GM21526 (cell line): Measurements from ENCODE around the gene ACVR1.
"Not testable (repeated sequence)": the region's sequence is repeated elsewhere in the genome, so short reads cannot be mapped to it uniquely, and the experiment has no call there.

Source experiments
- ATAC-seq: cut with Tn5 transposase; IDR thresholded peaks from one replicate; pipeline ENCODE4 v1.9.1; 2021; ENCODE audit warnings: moderate library complexity; ENCODE audit not compliant: unreplicated experiment, low FRiP score

The ACVR1 gene

DNA sequence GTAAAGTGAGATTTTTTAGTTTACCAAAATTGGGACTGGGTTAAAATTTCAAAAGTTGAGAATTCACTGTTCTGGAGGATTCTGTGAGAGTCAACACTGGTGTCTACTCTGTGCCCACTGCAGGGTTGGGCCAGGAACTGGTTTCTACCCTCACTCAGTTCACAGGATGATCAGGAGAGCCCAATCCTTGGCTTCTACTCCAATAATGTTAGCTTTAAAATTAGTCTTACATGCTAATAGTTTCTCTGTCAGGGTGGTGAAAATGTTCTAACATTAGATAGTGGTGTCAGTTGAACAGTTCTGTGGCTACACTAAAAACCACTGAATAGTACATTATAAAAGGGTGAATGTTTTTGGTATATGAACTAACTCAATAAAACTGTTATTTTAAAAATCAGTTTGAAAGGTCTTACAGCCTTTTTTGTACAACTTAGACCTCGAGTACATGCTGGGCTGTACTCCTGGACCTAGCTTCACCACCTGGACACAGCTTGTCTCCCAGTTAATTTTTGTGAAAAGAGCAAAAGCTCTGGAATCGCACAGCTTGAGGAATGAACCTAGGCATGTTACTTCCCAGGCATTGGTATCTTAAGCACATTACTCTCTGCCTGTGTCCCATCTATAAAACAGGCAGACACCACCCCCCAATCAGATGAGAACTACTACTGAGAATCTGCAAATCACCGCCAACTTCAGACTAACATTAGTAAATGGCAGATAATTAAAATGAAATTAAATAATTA, 44.4 kb downstream of the ACVR1 start:
- no peak for ATAC-seq

DNA sequence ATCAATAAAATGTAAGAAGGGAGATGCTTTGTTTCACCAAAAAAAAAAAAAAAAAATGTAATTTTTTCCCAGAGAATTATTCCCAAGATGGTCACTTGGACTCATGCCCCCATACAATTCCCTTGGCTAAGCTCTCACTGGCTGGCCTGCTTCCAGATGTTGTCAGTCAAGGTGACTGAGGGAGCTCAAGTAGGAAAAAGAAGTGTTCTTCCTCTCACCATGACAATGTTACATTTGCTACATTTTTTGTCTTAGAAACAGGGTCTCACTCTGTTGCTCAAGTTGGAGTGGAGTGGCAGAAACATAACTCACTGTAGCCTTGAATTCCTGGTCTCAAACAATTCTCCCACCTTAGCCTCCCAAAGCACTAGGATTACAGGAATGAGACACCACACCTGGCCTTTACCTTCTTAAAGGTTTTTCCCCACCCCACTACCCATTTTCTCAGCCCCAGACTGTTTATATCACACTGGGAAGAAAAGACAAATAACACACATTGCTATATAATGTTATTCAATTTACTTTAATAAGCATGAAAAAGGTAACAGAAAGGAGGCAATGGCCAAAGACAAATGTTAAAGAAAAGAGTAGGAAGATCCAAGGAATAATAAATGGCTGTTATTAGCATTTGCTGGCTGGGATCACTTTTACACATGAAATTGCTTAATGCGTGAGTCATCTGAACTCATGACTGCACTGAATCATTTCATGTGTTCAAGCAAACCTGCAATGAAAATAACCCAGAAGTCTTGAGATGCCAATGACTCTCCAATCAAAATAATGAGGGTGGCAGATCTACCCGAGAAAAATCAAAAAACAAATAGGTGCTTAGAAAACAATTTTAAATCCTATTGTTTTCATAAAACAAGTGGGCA, 45.2 kb downstream of the ACVR1 start:
- no peak for ATAC-seq

DNA sequence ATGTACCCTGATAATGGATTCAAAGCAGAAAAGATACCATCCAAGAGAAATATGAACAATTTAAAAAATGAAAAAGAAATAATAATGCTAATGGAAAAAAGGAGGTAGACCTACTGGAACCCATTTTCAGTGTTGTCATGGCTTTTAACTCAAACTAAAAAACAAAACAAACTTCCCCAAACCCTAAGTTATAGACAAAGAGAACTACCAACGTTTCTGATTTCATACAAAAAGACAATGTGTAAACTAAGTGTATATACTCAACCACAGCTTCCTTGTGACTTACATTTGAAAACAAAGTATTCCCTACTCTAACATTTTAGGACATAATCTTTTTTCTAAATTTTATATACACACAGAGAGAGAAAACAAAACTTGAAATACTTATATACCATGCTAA, 45.9 kb downstream of the ACVR1 start:
- ATAC-seq, result no peak

DNA sequence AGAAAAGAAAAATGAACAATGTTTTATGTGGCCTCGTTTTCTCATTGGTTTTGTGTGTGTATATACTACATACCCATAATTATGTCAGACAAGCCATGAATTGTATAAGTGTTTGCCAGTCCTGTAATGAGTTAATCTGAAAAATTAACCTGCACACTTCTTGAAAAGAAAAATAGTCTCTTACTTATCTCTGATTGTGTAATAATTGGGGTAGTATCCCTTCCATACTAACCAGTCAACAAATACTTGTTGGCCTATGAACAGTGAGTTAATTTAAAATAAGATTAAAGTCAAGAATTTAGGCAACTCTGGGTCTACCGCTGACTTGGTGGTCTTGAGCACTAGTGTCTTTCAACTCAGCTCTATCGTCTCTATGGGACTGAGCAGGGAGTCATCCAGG, 48.8 kb downstream of the ACVR1 start:
- no peak for ATAC-seq

DNA sequence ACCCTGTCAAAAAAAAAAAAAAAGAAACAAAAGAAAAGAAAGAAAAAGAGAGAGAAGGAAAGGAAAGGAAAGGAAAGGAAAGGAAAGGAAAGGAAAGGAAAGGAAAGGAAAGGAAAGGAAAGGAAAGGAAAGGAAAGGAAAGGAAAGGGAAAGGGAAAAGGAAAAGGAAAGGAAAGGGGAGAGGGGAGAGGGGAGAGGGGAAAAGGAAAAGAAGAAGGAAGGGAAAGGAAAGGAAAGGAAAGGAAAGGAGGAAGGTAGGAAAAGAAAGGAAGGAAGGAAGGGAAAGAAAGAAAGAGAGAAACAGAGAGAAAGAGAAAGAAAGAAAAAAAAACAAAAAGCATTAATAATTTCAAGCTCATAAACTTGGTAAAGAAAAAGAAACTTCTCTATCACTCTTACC, 49.5 kb downstream of the ACVR1 start:
- ATAC-seq, result not testable (repeated sequence)

DNA sequence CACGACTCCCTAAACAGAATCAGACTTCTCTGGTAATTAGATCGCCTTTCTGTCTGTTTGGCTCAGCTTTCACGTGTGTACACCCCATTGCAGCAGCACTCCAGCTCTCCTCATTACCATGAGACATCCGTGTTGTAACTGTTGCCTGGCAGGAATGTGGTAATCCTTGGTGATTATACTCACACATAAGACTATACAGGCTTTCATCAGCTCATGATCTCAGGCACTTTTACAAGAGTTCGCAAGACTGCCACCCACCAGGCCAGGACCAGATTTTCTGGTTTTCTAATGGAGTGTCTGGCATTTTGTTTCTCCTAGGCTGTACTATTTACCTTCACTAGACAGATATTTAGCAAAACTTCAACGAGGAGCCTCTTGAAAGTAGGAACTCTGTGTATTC, 50.2 kb downstream of the ACVR1 start:
- no peak for ATAC-seq

DNA sequence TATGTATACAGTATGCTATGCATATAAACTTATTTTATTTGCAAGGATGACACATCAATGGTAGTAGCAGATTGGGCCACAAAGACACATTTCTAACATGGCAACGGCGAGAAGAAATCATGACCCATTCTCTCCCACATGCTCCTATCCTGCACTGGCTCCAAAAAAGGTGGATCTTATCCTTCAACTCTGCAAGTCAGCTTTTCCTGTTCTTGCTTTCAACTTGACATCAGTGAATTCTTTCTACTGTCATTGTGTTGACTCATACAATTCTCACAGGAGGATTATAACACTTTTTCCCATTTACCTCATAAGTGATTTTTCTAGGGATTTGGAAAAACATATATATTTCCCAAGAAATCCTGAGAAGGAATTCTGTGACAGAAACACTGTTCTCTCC, 53.1 kb downstream of the ACVR1 start:
- ATAC-seq, result no peak

DNA sequence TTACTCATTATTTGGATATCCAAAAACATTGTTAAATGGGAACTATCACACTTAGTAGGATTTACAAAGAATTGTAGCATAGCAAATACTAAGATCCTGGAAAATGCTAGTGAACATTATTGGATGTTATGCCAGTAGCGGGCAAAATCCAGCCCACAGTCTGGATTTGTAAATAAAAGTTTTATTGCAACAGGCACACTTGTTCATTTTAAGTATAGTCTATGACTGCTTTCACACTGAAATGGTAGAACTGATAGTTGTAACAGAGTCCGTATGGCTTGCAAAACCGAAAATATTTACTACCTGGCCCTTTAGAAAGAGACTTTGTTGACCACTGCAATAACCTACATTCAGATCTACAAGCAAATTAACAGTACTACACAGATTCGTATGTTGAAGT, 53.6 kb downstream of the ACVR1 start:
- no peak for ATAC-seq

DNA sequence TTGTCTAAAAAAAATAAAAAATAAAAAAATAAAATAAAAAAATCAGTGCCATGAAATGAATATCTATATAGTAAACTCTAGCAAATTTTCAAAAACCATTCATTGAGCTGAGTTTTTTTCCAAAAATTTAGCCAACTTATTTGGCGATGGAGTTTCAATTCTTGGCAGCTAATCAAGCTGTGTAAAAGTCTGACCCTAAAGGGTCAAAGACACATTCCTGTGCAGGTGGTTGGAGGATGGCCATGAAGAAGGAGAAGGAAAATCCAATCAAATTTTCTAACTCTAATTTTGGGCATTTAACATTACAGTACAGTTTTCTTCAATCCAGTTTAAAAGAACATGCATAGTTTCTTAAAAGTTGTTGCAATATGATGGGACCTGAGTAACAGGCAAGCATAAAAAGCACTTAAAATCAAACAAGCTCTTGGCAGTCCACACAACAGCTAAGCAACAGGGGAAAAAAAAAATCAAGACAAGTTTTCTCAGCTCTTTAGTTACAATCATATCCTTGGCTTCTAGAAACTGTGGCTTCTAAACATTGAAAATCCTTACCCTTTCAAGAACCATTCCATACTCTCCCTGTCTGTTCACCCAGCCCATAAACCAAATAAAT, 54.5 kb downstream of the ACVR1 start:
- no peak for ATAC-seq

DNA sequence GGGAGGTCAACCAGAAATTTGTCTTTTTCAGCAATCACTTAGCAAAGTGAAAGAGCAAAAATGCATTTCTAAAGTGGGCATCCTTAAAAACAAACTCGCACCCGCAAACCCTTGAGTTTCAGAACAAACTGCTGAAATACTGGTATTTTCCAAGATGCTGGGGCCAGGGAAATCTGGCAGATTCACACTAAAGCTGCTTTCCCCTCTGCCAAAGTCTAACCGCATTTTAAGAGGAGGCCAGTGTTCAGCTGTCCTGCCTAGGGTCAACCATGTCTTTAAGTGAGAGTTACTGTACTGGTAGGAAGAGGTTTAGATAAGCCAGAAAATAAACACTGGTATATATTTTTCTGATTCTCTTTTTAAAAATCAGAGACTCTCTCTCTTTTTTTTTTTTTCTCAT, 55.9 kb downstream of the ACVR1 start:
- ATAC-seq, result no peak

DNA sequence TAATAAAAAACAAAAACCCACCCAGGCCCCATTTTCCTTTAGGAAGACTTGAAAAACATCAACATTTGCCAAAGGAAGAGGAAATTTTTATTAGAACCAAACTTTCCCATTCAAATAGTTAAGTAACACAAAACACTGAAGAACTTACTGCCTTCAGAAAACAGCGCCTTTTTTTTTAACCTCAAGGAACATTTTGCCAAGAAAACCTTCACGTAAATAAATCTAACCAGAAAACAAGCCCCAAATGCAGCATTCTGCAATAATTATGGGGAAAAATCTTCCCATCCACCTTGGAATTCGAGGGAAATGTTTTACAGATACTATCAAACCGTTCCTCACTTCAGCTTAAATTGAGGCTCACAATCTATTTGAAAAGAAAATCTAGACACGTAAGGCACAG, 56.4 kb downstream of the ACVR1 start:
- no peak for ATAC-seq

DNA sequence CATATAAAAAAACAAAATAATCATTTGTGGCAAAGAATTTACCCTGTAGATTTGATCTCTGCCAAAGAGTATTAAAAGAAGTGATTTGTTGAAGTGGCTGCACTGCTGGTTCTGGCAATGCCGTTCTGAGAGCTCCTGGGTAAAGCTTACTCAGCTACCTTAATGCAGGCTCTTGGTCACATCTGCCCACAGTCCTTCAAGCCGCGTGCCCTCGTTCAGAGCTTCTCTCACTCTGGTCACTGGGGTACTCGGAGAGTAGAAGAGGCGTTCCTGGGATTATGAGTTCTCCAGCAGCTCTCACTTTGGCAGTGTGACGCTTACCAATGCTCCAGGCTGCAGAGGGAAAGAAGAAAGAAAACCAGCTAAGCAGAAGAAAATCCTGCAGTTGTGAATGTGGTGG, 57.9 kb downstream of the ACVR1 start:
- no peak for ATAC-seq

DNA sequence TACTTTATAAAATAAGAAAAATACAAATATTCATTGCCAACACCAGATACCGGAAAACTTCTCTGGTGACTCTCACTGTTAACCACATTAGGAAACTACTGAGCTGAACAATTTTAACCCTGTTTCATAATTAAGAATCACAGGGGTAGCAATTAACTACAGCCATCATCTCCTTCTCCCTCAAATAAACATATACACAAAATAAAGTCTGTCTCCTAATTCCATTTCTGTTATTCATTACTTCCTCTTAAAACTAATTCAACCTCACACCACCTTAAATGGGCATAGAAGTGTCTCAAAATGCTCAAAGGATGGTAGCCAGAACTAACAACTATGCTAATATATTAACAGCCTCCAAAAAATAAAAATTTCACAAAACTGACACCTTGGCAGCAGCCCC, 60.7 kb downstream of the ACVR1 start:
- ATAC-seq, result no peak

DNA sequence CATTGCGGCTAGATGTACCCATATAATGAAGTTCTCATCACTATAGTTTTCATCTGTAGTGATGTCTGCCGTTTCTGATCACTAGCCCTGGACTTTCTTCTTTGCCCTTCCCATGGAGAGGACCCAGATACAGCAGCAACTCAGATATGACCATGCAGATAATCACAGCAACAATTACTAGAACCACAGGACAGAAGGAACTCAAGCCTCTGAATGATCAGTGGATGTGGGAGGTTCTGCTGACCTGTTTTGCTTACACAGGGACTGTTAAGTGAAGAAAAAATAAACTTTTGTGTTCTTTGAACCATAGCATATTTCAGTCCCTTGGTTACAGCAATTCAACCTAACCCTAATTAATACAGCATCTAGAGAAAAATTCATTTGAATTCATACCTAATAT, 62.7 kb downstream of the ACVR1 start:
- no peak for ATAC-seq

DNA sequence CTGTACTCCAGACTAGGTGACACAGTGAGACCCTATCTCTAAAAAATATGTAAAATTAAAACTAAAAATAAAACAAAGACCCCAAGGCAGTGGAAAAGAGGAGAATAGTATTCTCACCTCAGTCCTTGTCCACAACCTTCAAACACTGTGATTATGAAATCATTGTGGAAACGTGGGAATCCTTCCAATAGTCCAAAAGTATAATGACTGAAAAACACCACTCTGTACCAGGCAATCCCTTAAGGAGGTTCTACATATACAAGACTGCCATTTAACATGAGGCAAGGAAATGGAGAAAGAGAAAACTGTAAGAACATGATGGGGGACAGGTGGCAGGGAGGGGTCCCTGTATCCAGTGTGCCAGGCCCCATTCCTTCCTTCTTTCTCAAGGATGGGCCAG, 66.1 kb downstream of the ACVR1 start:
- ATAC-seq, result no peak

DNA sequence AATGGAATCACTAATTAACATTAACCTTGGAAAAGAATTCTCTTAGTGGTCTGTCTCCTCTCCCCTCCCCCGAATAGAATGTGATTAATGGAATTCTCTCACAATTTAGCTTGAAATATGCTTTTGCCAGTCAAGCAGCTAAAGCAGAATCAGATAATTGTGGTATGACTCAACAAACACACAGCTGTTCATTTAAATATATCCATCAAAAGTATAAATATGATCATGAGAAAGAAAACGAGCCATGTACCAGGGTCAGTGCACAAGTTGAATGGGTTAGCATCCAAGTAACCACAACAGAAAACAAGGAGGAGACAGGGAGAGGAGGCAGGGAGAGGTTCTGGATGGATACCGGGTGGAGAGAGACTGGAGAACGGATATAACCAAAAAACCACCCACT, 66.9 kb downstream of the ACVR1 start:
- ATAC-seq, result no peak

DNA sequence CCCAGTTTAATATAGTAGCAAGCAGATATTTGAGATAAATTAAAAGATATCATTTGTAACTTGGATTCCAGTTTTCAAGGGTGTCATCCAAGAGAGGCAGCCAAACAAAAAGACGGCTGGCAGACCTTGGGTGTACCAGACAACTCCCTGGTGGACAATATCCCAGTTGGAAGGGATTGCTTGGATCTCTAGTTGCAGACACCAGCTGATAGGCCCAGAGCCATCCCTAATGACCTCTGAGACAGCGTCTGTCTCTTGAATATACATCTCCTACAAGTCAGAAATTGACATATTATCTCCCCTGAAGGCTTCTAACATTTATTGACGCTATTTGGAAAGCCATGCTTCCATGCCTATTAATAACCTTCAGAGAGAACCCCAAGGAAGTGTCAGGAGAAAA, 67.7 kb downstream of the ACVR1 start:
- no peak for ATAC-seq

DNA sequence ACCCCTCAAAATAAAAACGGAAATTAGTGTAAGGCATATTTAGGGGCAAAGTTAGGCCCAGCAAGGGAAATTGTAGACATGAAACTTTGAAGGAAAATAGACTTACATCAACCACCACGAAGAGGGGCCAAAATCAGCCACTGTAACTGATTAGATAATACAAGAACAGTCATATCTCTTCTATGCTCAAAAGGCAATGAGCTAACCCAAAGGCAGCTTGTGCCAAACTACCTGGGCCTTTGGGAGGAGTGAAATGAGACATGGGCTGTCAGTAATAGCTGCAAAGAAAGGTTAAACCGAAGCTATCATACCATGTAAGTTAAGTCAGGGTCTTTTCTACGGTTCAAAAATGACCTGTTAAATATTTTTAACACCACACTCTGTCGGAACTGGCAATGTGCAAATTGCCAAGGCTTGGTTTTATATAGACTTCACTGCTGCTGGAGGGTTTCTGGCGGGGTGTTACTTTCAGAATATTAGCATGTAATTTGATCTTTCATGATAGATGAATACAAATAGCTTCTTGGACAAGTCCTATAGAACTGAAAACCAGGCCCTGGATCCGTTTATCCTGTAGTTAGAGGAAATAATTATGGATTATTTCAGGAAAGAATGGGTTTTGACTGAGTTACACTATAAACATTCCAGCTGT, 69.6 kb downstream of the ACVR1 start:
- ATAC-seq, result no peak

DNA sequence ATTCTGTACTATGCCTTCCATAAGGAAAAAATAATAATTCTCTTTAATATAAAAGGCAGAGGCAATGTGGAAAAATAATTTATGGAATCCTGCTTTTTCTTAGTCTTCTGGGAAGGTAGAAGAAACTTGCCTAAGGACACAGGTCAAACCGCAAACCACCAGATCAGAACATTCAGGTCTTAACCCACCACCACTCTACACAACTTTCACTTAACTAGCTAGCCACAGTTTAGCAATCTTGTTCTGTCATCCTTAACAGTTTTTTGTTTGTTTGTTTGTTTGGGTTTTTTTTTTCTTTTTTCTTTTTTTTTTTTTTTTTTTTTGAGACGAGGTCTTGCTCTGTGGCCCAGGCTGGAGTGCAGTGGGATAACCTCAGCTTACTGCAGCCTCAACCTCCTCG, 70.6 kb downstream of the ACVR1 start:
- no peak for ATAC-seq

DNA sequence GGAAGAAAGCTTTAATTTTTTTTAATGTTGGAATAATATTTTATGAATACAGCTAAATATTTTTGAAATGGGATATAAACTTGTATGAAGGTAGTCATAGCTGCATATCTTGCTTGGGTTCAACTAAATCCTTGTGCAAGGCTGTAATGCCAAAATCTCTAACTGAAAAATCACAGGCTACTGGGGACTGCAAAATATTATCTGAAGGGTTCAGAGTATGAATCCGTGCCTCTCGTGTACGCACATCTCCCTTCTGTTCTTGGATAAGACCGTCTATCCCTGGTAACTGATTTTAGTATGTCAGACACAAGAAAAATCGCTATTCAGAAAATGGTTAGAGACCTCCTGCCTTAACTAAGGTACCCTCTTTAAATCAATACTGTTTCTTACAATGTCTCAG, 71.8 kb downstream of the ACVR1 start:
- ATAC-seq, result no peak

DNA sequence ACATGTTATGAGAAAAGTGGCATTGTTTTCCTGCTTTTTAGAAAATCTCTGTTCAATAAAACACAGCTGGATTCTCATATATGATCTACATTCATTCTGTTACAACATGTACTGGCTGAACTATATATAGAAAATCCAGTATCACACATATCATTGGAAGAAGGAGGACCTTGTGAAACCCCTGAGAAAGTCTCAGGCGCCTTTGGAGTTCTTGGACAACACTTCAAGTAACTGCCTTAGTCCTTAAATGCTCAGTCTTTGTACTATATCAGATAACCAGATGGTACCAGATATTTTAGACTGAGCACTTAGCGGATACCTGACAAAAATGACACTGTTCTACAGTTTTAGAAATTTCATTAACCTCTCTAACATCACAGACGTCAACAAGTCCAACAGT, 72.2 kb downstream of the ACVR1 start:
- ATAC-seq, result no peak
